EH (cell line): ENCODE measurements around the gene MOXD1.
"Not testable (repeated sequence)": the region's sequence is repeated elsewhere in the genome, so short reads cannot be mapped to it uniquely, and the experiment has no call there.

Source experiments
- DNase-seq: peaks from one replicate; pipeline ENCODE4 v3.0.0-alpha.2; 2015; ENCODE audit warnings: low read depth

MOXD1 gene

DNA sequence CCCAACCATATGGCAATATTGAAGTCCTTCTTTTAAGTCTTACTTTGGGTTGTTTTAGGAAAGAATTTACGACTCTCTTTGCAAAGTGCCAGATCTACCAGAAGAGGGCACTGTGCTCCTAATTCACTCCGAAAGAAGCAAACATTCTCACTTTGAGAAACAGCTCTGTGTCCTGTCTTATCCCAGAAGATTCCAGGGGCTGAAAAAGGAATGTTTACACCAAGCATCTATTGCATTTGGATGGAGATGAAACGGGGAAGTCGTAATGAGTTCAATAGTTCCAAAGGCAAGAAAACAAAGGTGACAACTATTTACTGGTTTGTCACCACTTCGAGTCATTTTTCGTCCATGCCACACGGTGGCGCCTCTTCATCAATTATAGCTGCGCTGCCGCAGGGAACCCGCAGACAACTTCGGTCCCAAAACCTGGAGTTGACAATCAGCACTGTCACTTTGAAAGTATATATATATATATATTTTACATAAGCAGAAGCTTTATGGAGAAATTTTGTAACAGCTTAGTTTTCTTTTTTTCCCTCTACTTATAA is 121.6 kb downstream of the MOXD1 start:
- DNase-seq: peak; percentile 76

GRCh38 chr6:132275066-132275970 is 126.0 kb downstream of the MOXD1 start:
- peak; percentile 15 for DNase-seq

- no peak for DNase-seq
Measured at GRCh38 chr6:132272776-132273175, 128.5 kb downstream of the MOXD1 start.

- DNase-seq: no peak
Measured at GRCh38 chr6:132270726-132271402, 130.4 kb downstream of the MOXD1 start.

GRCh38 chr6:132268666-132269065 is 132.6 kb downstream of the MOXD1 start:
- DNase-seq: not testable (repeated sequence)

DNA sequence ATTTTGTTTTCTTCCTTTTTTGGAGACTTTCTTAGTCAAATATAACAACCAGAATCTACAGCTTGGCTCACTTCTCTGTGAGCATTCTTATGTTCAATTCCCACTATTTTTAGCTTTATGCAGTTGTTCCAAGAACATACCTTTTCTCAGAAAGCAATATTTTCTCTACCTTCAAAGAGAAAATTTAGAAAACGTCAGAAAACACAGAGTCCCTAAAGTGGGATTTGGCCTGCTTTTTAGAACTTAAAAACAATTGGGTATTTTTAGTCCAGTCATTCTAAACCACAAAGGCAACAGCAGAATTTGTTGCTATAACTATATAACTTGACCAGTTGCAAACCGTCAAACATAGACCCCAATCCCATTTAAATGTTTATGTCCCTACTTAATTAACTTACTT is 133.1 kb downstream of the MOXD1 start:
- no peak for DNase-seq

DNA sequence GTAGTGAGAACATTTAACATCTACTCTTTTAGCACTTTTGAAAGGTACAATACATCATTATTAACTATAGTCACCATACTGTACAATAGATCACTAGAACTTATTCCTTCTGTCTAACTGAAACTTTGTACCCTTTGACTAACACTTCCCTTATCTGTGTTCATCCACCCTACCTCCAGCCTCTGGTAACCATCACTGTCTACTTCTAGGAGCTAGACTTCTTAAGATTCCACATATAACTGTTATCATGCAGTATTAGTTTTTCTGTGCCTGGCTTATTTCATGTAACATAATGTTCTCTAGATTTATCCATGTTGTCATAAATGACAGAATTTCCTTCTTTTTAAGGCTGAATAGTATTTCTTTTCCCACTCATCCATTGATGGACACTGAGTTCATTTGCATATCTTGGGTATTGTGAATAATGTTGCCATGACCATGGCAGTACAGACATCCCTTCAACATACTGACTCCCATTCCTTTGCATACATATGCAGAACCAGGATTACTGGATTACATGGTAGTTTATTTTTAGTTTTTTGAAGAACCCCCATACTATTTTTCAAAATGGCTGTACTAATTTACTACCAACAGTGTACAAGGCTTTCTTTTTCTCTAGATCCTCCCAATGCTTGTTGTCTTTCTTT is 135.7 kb downstream of the MOXD1 start:
- DNase-seq: no peak

- DNase-seq: no peak
Measured at GRCh38 chr6:132264021-132264500, 137.2 kb downstream of the MOXD1 start.

DNA sequence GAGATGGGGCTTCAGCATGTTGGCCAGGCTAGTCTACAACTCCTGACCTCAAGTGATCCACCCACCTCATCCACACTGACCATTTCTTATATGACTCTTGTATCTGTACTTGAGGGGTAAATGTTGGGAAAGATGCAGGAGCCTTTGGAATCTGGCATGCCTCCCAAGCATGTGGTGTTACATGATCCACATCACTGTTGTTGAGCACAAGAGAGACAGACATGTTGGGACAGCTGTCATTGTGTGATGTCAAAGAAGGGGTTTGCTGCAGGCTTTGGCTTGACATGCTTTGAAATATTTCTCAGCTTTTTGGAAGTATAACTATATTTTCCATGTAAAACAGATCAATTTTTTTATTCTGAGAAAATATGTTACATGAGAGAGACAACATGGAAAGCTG is 139.9 kb downstream of the MOXD1 start:
- DNase-seq: peak; percentile 21

DNA sequence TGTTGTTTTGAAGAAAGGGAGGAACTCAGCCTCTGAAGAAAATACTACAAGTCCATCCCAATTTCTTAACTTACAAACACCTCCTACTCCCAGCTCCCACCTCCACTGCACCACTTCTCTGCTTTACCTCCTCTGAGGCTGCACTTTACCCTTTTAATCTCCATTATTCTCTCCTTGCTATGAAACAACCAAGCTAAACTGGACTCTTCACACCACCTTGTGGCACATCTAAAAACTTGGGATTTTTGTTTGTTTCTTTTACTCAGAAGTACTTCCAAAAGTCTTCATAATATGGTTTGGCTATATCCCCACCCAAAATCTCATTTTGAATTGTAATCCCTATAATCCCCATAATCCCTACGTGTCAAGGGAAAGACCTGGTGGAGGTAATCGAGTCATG is 142.2 kb downstream of the MOXD1 start:
- peak; percentile 61 for DNase-seq

DNA sequence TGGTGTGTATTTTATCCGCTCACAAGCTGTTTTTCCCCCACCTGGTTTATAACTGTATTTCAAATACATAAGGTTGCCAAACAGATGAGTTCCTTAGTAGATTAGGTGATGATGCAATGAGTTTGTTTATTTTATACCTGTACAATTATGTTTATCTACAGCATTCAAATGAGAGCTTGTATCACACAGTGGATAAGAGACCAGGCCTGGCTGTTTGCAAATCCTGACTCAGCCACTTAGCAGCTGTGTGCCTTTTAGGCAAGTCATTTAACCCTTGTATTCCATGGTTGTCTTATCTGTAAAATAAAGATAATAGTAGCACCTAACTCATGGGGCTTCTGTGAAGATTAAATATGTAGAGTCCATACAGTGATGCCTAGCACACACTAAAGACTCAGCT is 143.7 kb downstream of the MOXD1 start:
- DNase-seq: no peak

DNA sequence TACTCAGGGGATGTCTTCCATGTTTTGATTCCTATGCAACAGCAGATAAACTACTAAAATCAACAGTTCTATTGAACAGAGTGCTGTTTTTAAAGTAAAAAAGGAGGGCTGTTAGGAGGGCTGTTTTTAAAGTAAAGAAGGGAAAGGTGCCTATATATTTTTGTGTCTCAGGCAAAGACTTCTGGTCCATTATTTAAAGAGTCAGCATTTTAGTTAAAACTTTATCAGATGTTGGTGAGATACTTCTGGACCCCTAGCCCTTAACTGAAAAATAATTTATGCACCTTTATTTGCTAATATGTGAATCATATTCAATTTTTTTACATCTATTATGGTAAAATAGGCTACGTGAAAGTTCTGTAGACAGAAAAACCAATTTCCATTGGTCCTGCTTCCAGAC is 144.8 kb downstream of the MOXD1 start:
- no peak for DNase-seq

- DNase-seq: peak; percentile 22
Measured at GRCh38 chr6:132253906-132254305, 147.4 kb downstream of the MOXD1 start.

DNA sequence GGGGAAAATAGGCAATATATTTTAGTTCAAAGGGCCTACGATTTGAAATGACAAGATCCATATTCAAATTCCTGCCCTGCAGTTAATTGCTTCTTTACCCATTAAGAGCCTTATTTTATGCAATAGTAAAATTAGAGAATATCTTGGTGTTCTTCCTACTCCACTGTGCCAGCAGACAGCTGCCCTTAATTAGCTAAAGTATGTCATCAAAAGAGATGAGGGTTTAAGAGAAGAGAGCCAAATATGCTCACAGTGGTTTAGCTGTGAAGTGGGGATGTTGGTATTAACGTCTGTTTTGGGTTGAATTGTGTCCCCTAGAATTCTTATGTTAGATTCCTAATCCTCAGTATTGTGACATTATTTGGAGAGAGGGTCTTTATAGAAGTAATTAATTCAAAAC is 148.1 kb downstream of the MOXD1 start:
- DNase-seq: peak; percentile 43

GRCh38 chr6:132252113-132252512 is 149.2 kb downstream of the MOXD1 start:
- DNase-seq: no peak

DNA sequence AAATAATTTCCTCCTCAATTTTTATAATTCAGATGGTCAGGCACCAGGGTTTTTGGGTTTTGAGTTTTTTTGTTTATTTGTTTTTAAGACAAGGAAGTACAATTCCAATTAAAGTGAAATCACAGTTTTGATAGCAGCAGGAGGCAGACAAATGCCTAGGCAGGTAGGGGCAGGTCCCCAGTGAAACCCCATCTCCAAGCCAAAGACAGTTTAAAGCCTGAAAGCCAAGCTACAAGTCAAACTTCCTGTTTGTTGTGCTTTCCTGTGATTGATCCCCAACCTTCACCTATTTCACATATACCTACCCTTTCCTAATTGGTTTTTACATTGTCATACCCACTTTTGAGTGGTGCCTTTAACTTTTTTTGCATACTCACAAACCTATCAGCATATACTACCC is 149.6 kb downstream of the MOXD1 start:
- no peak for DNase-seq

DNA sequence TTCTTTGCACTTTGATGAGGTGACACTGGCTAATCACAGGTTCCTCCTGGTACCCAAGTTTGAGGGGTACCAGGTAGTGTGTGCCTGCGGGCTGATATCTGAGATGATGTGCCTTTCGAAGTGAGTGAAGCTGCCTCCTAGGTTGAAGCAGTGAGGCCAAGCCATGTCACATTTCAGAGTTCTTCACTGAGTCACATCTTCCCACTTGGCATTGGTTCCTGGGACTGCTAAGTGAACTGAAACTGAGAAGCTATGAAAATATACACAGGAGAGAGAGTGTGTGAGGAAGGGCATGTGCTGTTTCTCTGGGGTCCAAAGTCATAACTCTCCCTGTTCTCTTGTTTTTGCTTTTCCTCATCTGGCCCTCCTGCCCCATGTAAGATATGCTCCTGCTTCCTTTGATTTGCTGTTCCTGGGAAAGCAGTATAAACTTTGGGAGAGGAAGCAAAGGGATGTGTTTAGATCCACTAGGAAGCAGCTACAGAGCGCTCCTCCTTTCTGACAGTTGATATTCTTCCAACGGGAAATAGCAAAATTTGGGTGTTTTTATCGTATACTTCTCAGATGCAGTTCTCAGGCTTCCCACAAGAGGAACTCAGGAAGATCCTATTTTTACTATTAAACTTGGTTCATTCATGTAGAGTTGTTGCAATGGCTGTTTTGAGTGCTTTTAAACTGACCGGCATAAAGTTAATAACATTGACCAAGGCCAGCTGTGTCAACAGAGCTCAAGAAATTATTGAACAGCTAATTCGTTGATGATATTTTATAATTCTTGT is 153.7 kb downstream of the MOXD1 start:
- peak; percentile 64 for DNase-seq

DNA sequence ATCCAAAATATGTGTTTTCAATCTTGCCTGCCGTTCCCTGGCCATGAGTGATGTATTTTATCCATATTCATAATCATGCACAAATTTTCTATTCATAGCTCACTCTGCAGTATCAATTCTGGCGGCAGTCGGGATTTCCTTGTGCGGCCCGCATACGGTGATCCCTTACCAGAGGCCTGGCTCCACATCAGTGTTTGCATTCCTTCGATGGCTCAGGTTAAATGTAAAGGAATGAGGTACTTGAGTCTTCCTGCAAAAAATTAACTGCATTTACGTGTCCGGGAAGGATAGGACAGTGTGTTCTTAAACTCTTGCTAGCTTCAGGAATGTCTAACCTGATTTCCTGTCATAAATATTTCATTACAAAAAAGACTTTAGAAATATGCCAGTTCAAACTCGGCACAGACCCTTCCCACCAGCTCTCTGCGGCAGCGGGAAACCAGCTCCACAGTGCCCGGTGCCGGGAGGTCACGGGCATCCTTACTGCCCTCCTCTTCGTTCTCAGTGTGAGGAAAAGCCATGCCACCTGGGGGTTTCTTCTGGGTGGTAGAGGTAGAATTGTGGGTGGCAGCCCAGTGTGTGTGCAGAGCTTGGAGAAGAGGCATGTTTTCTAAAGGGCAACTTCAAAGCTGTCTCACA is 154.5 kb downstream of the MOXD1 start:
- no peak for DNase-seq

DNA sequence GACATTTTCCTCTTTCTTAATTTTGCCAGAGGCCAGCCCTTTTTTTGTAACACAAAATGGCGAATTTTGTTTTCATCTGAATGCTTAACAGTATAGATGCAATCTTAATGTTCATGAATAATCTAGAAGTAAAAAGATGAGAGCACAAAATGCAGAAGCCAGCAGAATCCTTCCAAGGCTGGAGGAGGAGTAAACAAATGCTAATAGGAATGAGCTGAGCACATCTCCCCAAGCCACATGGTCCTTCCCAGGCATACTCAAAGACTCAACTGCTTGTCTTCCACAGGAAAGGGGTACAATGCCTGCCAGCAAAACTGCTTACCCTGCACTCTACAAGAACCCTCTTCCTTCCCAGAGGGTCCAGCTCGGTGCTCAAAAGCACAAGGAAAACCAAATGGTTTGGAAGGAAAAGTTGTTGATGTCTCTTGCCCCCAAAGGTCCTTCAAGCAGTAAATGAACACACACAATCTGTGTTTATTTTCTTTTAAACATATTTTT is 155.1 kb downstream of the MOXD1 start:
- no peak for DNase-seq
